ENCODE results near the gene DYNC1LI2.

The DYNC1LI2 gene

DNA sequence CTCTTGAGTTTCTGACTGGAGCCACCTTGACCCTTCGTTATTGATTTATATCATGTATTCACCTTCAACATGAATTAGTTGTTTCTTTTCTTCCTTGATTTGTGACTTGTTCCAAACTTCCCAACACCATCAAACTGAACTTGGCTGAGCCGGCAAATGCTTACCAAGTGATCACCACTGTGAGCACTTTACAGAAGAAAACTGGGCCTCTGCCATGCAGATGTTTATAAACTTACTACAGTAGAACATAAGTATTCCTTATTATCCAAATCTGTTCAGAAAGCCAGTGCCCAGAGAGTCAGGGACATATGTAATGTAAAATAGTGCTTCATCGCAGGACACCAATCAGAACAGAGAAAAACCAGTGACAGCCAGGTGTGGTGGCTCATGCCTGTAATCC, 74.8 kb downstream of the DYNC1LI2 start:
- Mint-ChIP-seq H3K27ac (no peak overlapping the region), H3K9me3 (no peaks in the 10 kb centered on the region), H3K27me3 (no peaks in the 10 kb centered on the region), H3K36me3 (ENCODE audit: low read depth) (no peaks in the 10 kb centered on the region), H3K4me3 (no peak overlapping the region), H3K4me1 (no peaks in the 10 kb centered on the region)
- ATAC-seq (no peak), DNase-seq (no peak)

DNA sequence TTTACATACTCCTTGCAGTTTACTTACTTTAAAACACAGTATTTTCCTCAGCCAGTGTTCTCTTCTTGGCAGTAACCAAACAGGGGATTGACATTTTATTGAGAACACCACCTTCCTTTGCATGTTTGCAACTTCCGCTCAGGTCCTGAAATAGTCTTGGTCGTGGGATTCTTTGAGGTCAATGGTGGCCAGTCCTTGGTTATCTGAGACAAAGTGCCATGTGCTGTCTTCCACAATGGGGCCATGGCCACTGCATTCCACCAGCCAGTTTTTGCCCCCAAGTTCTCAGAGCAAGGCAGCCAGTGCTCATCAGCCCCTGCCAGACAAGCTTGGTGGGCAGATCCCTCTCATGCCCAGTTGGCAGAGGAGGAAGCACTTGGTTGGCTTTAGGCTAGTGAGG, 77.7 kb downstream of the DYNC1LI2 start:
- no peak overlapping the region for H3K27ac Mint-ChIP-seq
- no peak overlapping the region for H3K4me3 Mint-ChIP-seq
- H3K36me3 Mint-ChIP-seq (ENCODE audit: low read depth) = no peaks in the 10 kb centered on the region
- no peaks in the 10 kb centered on the region for H3K9me3 Mint-ChIP-seq
- H3K27me3 Mint-ChIP-seq = no peaks in the 10 kb centered on the region
- DNase-seq (no peak), ATAC-seq (no peak)
- H3K4me1 Mint-ChIP-seq = no peaks in the 10 kb centered on the region
